HT1080 (cell line): ENCODE measurements around the gene PRAMEF6. TPM values are rescaled to one million over a fixed set of nuclear protein-coding genes. Genes with fewer than 3 reads are reported as not detected.
"Not testable (repeated sequence)": the region's sequence is repeated elsewhere in the genome, so short reads cannot be mapped to it uniquely, and the experiment has no call there.

Experiments used
- DNase-seq: peaks from one replicate; pipeline ENCODE4 v3.0.0-alpha.2; 2015; ENCODE audit warnings: low read depth
- polyA plus RNA-seq, 2 experiments: library from polyadenylated mRNA; depleted of rRNA; stranded (reverse); fragments of >200 nt; gene quantifications; 2 replicates each; pipeline ENCODE4 v1.2.3, GENCODE V29; 2015
- small RNA-seq: library from RNA; depleted of rRNA; stranded (forward); fragments of <200 nt; gene quantifications from one replicate; pipeline ENCODE3, GENCODE V24; 2014
- total RNA-seq: library from RNA; depleted of rRNA; stranded (reverse); fragments of >200 nt; shearing (Covaris generic); gene quantifications from 2 replicates; pipeline ENCODE4 v1.2.3, GENCODE V29; 2014; rRNA removed

Gene PRAMEF6
- not detected in 2 replicates for total RNA-seq
- not detected in 2 replicates for polyA plus RNA-seq (2015; cell fraction: cytosol; rRNA removed)
- polyA plus RNA-seq (2015; cell fraction: nucleus; rRNA removed), result not detected in 2 replicates

DNA sequence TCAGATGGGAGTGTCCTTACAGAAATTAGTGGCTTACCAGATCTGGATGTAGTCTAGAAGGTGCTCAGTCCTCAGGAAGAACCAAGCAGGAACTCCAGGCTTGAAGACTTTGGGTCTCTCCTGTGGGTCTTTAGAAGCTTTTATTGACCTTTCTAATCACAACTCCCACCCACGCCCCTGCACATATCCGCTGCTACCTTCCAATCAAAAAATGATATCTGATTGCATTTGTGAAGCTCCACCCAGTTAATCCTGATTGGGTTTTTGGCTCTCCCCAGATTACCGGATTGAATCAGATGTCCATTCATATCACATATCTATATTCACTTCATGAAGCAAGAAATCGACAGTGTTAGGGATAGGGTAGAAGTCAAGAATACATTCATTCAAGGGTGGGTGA is at the start of gene PRAMEF6:
PRAMEF6 (minus strand) TSS at position 101 of the 400 bp plus-strand sequence. CDS start 5,062 bp downstream, outside the sequence.
- not testable (repeated sequence) for DNase-seq

DNA sequence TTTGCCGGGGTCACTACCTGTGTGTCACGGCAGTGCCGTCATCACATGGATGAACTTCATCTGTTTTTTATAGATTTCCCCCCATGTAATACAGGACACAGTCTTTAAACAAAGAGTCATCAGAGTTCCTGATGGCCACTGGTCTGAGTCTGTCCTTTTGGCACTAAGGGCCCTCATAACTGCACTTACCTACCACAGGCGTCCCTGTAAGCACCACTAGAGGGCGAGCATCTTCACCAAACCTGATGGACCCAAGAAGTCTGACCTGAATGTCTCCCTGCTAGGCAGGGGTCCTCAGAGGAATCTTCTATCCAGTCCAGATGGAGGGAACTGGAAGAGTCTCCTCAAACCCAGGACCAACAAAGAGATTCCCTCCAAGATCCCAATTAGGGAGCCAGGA is 23.0 kb downstream of the PRAMEF6 start:
- DNase-seq, result not testable (repeated sequence)

GRCh38 chr1:12921749-12922148 is 25.6 kb downstream of the PRAMEF6 start:
- DNase-seq, result not testable (repeated sequence)

- not testable (repeated sequence) for DNase-seq
These were observed 31.1 kb downstream of the PRAMEF6 start, which contains the start of gene PRAMEF7 for GRCh38 chr1:12916310-12916709. TSS of gene PRAMEF7 (plus strand) at chr1:12916610. CDS start at chr1:12917693, 1,083 bp downstream.

DNA sequence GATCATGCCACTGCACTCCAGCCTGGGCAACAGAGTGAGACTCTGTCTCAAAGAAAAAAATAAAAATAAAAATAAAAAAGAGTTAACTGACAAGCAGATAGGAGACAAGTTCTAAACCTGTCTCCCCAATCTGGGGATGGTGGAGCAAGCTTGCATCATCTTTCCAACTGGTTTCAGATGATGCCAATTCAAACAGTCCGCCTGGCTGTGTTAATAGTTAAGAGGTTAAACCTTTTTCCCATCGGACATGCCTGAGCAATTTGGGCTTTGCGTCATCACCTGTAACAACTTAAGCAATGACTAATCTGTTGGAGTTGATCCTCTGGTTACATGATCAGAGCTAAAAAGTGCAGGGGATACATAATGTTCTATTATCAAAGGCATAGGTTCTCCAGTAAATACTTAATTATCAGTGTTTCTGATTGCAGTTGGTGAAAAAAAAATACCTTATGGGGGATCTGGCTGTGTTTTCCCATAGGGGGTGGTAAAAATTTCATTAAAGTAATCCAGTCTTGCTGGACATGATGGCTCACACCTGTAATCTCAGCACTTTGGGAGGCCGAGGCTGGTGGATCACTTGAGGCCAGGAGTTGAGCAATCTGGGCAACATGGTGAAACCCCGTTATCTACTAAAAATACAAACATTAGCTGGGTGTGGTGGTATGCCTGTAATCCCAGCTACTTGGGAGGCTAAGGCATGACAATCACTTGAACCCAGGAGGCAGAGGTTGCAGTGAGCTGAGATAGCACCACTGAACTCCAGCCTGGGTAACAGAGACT is 43.4 kb downstream of the PRAMEF6 start:
- DNase-seq, result not testable (repeated sequence)

DNA sequence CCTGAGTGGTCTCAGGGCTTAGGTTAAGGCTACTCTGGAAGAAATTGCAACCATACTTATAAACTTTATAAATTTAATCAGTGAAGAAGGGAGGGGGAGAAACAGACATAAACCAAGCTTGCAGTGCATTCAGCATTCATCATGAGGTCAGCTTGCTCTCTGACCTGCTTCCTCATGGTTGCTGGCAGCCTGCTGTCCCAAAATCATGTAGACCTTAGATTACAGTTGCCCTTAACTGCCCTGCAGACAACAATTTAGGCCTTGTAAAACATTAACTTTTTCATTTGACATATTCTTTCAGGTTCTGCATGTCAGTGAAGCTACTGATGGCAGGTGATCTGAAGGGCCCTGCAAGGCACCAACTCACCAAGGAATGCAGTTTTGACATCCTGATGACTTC is 48.2 kb downstream of the PRAMEF6 start:
- DNase-seq, result not testable (repeated sequence)

- not testable (repeated sequence) for DNase-seq
These were observed 49.2 kb downstream of the PRAMEF6 start, which contains the start of gene PRAMEF10 for GRCh38 chr1:12898170-12898569. TSS of gene PRAMEF10 (minus strand) at chr1:12898270. CDS start at chr1:12895847, 2,423 bp downstream.

Small RNAs within 50 kb of the gene (small RNA-seq; reads per million reads assigned to genes)
- not detected for gene RNU6-1072P

Other genes with a start within 250 kb of the PRAMEF6 start
- gene AADACL3, start 231.5 kb downstream of the PRAMEF6 start, total RNA-seq, result not detected in 2 replicates
- gene CFAP107, start 201.4 kb downstream of the PRAMEF6 start, total RNA-seq, result not detected in 2 replicates
- not detected in 2 replicates for gene PRAMEF12, start 173.8 kb downstream of the PRAMEF6 start, total RNA-seq
- not detected in 2 replicates for gene PRAMEF1, start 156.2 kb downstream of the PRAMEF6 start, total RNA-seq
- not detected in 2 replicates for gene PRAMEF11, start 116.2 kb downstream of the PRAMEF6 start, total RNA-seq
- gene HNRNPCL1, start 98.9 kb downstream of the PRAMEF6 start, total RNA-seq, result not detected in 2 replicates
- gene PRAMEF2, start 90.5 kb downstream of the PRAMEF6 start, total RNA-seq, result not detected in 2 replicates
- gene PRAMEF4, start 61.4 kb downstream of the PRAMEF6 start, total RNA-seq, result not detected in 2 replicates
- not detected in 2 replicates for gene PRAMEF10, start 49.3 kb downstream of the PRAMEF6 start, total RNA-seq
- not detected in 2 replicates for gene PRAMEF7, start 31.0 kb downstream of the PRAMEF6 start, total RNA-seq
- not detected in 2 replicates for gene PRAMEF27, start 109.0 kb upstream of the PRAMEF6 start, total RNA-seq
- gene HNRNPCL3, start 113.2 kb upstream of the PRAMEF6 start, total RNA-seq, result not detected in 2 replicates
- gene PRAMEF25, start 123.2 kb upstream of the PRAMEF6 start, total RNA-seq, result not detected in 2 replicates
- gene HNRNPCL2, start 169.3 kb upstream of the PRAMEF6 start, total RNA-seq, result not detected in 2 replicates
- gene PRAMEF26, start 208.4 kb upstream of the PRAMEF6 start, total RNA-seq, result not detected in 2 replicates
- not detected in 2 replicates for gene HNRNPCL4, start 218.1 kb upstream of the PRAMEF6 start, total RNA-seq
- gene PRAMEF9, start 224.3 kb upstream of the PRAMEF6 start, total RNA-seq, result not detected in 2 replicates